ENCODE results near the gene DACT1.

GRCh38 chr14:58631732-58632131, 6.0 kb upstream of the DACT1 start:
- TF ChIP-seq MAFK (IDR thresholded peaks at IDR 0.05; ENCODE audit: partially characterized antibody) (no peak), SMC3 (IDR thresholded peaks at IDR 0.05) (no peak), POLR2A (IDR thresholded peaks at IDR 0.05; ENCODE audit: low read length) (no peak), BHLHE40 (IDR thresholded peaks at IDR 0.05; ENCODE audit: low read depth, low read length) (no peak)
